ENCODE results near the gene GJB3. TPM values are rescaled to one million over a fixed set of nuclear protein-coding genes. Genes with fewer than 3 reads are reported as not detected.

The GJB3 gene
- total RNA-seq, 1 donor from 2014 or later = not detected

DNA sequence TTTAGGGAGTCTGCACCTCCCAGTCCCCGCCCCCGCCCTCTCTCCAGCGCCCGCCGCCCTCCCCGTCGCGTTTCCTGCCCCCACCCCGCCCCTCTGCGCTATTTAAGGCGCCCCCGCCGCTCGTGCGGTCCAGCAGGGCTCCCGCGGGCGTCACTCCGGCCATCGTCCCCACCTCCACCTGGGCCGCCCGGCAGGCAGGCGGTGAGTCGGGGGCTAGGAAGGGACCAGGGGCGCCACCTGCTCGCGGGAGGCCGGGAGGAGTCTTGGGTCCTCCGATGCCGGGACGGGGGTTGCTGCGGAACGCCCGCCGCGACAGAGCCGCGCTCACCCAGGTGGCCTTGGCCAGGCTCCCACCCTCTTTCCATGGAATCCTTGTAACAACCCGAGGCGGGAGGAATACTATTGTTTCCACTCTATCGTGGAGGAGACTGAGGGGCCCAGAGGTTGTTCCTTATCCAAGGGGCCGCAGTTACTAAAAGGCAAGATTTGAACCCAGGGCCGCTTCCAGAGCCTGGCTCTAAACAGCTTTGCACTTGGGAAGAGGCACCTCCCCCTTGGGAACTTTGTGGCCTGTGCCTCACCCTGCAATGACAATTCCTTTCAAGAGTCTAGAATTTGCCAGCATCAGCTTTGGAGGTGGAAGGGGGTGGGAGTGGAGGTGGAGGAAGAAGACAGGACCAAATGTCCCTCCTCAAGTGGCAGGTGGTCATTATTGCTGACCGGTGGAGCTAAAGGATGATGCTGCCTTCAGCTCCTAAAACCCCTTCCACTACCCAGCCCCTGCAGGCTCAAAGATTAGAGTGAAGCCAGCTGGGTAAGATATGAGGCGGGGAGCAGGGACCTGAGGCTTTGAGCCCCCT is 12.1 kb downstream of the GJB3 start, which contains the start of gene GJA4:
GJA4 (plus strand) TSS at position 132 of the 860 bp plus-strand sequence. CDS start 1,215 bp downstream, outside the sequence.
- H3K27me3 Mint-ChIP-seq (ENCODE audit: low read depth) = peaks cover 7% of the 10 kb centered on the region
- H3K4me1 Mint-ChIP-seq (ENCODE audit: low read depth) = peaks cover 37% of the 10 kb centered on the region
- no peak for DNase-seq (ENCODE audit: low spot score)
- no peak within 1 kb of the TSS for H3K27ac Mint-ChIP-seq (ENCODE audit: unreplicated experiment)
- TF ChIP-seq, protein P1, sequence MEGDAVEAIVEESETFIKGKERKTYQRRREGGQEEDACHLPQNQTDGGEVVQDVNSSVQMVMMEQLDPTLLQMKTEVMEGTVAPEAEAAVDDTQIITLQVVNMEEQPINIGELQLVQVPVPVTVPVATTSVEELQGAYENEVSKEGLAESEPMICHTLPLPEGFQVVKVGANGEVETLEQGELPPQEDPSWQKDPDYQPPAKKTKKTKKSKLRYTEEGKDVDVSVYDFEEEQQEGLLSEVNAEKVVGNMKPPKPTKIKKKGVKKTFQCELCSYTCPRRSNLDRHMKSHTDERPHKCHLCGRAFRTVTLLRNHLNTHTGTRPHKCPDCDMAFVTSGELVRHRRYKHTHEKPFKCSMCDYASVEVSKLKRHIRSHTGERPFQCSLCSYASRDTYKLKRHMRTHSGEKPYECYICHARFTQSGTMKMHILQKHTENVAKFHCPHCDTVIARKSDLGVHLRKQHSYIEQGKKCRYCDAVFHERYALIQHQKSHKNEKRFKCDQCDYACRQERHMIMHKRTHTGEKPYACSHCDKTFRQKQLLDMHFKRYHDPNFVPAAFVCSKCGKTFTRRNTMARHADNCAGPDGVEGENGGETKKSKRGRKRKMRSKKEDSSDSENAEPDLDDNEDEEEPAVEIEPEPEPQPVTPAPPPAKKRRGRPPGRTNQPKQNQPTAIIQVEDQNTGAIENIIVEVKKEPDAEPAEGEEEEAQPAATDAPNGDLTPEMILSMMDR (IDR thresholded peaks at IDR 0.05) = no peak
- peak within 1 kb of the TSS; percentile 54 for H3K4me3 Mint-ChIP-seq (ENCODE audit: unreplicated experiment)
- H3K9me3 Mint-ChIP-seq (ENCODE audit: low read depth) = peaks cover 7% of the 10 kb centered on the region
- H3K36me3 Mint-ChIP-seq (ENCODE audit: low read depth) = peaks cover 16% of the 10 kb centered on the region

DNA sequence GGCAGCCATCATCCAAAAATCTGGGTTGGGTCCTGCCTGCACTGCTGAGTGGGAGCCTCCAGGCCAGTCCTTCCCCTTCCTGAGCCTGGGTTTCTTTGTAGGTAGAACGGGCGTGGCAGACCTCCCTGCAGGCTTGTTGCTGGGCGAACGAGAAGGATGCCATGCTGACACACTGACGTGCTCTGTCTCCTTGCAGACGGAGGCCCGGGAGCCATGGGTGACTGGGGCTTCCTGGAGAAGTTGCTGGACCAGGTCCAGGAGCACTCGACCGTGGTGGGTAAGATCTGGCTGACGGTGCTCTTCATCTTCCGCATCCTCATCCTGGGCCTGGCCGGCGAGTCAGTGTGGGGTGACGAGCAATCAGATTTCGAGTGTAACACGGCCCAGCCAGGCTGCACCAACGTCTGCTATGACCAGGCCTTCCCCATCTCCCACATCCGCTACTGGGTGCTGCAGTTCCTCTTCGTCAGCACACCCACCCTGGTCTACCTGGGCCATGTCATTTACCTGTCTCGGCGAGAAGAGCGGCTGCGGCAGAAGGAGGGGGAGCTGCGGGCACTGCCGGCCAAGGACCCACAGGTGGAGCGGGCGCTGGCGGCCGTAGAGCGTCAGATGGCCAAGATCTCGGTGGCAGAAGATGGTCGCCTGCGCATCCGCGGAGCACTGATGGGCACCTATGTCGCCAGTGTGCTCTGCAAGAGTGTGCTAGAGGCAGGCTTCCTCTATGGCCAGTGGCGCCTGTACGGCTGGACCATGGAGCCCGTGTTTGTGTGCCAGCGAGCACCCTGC is 13.2 kb downstream of the GJB3 start:
- Mint-ChIP-seq H3K27me3 (ENCODE audit: low read depth) (peaks cover 7% of the 10 kb centered on the region), H3K36me3 (ENCODE audit: low read depth) (peaks cover 14% of the 10 kb centered on the region), H3K27ac (ENCODE audit: unreplicated experiment) (no peak overlapping the region), H3K9me3 (ENCODE audit: low read depth) (no peaks in the 10 kb centered on the region), H3K4me3 (ENCODE audit: unreplicated experiment) (peak overlapping the region; percentile 29), H3K4me1 (ENCODE audit: low read depth) (peaks cover 37% of the 10 kb centered on the region)
- DNase-seq (ENCODE audit: low spot score) = no peak
- TF ChIP-seq, protein P1 (IDR thresholded peaks at IDR 0.05) = no peak

DNA sequence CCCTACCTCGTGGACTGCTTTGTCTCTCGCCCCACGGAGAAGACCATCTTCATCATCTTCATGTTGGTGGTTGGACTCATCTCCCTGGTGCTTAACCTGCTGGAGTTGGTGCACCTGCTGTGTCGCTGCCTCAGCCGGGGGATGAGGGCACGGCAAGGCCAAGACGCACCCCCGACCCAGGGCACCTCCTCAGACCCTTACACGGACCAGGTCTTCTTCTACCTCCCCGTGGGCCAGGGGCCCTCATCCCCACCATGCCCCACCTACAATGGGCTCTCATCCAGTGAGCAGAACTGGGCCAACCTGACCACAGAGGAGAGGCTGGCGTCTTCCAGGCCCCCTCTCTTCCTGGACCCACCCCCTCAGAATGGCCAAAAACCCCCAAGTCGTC is 13.8 kb downstream of the GJB3 start:
- Mint-ChIP-seq H3K4me1 (ENCODE audit: low read depth) (peaks cover 37% of the 10 kb centered on the region), H3K4me3 (ENCODE audit: unreplicated experiment) (peak overlapping the region; percentile 10), H3K27ac (ENCODE audit: unreplicated experiment) (no peak overlapping the region), H3K9me3 (ENCODE audit: low read depth) (no peaks in the 10 kb centered on the region), H3K27me3 (ENCODE audit: low read depth) (peaks cover 7% of the 10 kb centered on the region), H3K36me3 (ENCODE audit: low read depth) (peaks cover 14% of the 10 kb centered on the region)
- TF ChIP-seq, protein P1 (IDR thresholded peaks at IDR 0.05) = no peak
- DNase-seq (ENCODE audit: low spot score) = no peak

DNA sequence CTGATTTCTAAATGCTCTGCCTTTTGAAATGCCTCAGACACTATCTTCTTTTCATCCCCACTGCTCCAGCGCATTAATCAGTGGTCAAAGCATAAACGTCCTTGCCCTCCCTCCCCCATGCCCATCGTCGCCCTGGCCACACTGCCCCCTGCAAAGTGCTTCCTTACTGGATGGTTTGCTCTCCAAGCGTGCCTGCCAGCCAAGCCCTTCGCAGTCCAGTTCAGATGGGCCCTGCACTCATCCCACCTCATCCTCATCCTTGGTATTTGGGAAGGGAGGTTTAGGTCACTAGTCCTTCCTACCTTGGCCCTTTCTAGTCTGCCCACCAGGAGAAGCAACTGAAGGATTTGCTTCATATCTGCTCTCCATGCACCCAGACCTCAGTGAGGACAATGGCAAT is 14.9 kb downstream of the GJB3 start:
- TF ChIP-seq, protein P1 (IDR thresholded peaks at IDR 0.05) = no peak
- Mint-ChIP-seq H3K36me3 (ENCODE audit: low read depth) (peaks cover 14% of the 10 kb centered on the region), H3K27ac (ENCODE audit: unreplicated experiment) (no peak overlapping the region), H3K27me3 (ENCODE audit: low read depth) (peaks cover 7% of the 10 kb centered on the region), H3K4me1 (ENCODE audit: low read depth) (peaks cover 32% of the 10 kb centered on the region), H3K9me3 (ENCODE audit: low read depth) (no peaks in the 10 kb centered on the region), H3K4me3 (ENCODE audit: unreplicated experiment) (peak overlapping the region; percentile 14)
- no peak for DNase-seq (ENCODE audit: low spot score)

DNA sequence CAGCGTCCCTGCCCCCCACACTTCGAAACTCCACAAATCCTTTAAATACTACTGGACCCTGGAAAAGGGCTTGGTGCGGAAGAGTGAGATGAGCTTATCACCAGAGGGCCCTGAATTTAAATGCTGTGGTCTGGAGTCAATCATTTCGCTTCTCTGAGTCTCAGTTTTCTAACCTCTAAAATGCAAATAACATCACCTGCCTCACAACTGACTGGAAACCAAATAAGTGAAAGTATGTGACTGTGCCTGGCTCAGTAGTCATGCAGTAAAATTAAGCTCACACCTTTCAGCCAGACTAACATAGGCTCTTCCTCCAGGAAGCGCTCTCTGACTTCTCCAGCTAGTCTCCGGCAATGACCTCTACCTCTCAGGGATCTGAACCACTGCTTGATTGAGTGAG is 16.0 kb downstream of the GJB3 start:
- Mint-ChIP-seq H3K27ac (ENCODE audit: unreplicated experiment) (no peak overlapping the region), H3K4me3 (ENCODE audit: unreplicated experiment) (no peak overlapping the region), H3K4me1 (ENCODE audit: low read depth) (peaks cover 22% of the 10 kb centered on the region), H3K36me3 (ENCODE audit: low read depth) (peaks cover 14% of the 10 kb centered on the region), H3K27me3 (ENCODE audit: low read depth) (peaks cover 7% of the 10 kb centered on the region), H3K9me3 (ENCODE audit: low read depth) (no peaks in the 10 kb centered on the region)
- TF ChIP-seq, protein P1 (IDR thresholded peaks at IDR 0.05) = no peak
- DNase-seq (ENCODE audit: low spot score) = no peak

Data from chondrocyte (in vitro differentiated cells).